GM21529 (cell line): ENCODE measurements around the gene PCMTD2.

ENCODE experiments used
- ATAC-seq: cut with Tn5 transposase; IDR thresholded peaks from one replicate; pipeline ENCODE4 v1.9.1; 2021; ENCODE audit not compliant: unreplicated experiment

The PCMTD2 gene

DNA sequence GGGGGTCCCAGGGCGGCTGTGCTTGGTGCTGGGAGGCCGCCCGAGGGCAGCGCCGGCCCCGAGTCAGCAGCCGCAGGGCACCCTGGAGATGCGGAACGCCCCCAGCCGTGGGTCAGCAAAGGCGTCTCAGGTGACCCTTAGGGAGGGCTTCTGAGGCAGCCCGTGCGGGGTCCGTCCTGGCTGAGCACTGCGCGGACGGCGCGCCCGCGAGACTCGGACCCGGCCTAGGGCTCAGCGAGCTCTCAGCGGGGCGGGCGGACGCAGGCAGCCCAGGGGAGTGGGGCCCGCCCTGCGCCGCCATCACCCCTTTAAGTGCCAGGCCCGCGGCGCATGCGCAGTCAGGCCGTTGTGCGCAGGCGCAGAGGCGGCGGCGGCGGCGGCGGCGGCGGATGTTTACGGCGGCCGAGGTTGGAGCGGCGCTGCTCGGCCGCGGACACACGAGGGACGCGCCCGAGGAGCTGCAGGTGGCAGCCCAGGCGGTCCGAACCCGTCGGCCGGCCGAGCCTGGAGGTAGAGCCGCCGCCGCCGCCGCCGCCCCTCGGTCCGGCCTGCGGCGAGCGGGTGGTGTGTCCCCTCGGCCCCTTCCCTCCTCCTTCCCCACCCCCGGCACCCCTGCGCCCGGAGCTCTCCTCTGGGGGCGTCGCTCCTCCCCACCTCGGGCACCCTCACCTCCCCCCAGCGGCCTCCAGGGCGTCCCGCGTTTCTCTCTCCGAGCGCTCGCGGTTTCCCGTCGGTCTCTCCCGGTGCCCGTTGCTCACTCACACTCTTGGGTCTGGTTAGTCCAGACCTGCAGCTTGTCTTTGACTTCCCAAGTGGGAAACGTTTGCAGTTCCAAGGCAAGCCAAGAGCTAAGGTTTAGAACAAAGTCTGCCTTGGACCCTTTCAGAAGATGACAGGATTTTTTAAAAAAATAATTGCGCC lies at the start of gene PCMTD2:
Gene PCMTD2, plus strand, starts transcription at position 388 of the 921 bp plus-strand sequence. CDS start 4,218 bp downstream, outside the sequence.
- ATAC-seq = peak; percentile 73

GRCh38 chr20:64206614-64207013 lies 48.9 kb upstream of the PCMTD2 start:
- ATAC-seq = no peak

GRCh38 chr20:64207641-64208590 lies 47.6 kb upstream of the PCMTD2 start:
- ATAC-seq = no peak

GRCh38 chr20:64209148-64209547 lies 46.4 kb upstream of the PCMTD2 start:
- no peak for ATAC-seq

GRCh38 chr20:64210656-64211369 lies 44.7 kb upstream of the PCMTD2 start:
- ATAC-seq = no peak

GRCh38 chr20:64211874-64212658 lies 43.5 kb upstream of the PCMTD2 start:
- no peak for ATAC-seq

GRCh38 chr20:64212755-64213154 lies 42.8 kb upstream of the PCMTD2 start:
- no peak for ATAC-seq

- no peak for ATAC-seq
Observed at GRCh38 chr20:64214113-64214512, 41.4 kb upstream of the PCMTD2 start.

DNA sequence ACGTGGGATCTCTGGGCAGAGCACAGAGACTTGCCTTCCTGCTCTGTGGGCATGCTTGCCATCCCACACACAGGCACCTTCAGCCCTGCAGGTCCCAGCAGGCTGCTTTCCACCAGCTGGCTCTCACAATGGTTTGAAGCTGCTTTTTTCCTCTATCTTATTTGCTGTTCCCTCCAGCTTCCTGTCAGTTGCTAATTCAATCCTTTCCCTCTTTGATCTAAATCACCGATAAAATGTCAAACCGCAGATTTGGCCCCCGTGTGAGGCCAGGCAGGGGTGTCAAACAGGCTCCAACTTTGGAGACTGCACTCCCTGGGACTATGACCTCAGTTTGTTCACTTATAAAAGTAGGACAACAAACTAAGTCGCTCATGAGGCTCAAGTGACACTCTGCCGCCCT lies 40.6 kb upstream of the PCMTD2 start:
- ATAC-seq = no peak

DNA sequence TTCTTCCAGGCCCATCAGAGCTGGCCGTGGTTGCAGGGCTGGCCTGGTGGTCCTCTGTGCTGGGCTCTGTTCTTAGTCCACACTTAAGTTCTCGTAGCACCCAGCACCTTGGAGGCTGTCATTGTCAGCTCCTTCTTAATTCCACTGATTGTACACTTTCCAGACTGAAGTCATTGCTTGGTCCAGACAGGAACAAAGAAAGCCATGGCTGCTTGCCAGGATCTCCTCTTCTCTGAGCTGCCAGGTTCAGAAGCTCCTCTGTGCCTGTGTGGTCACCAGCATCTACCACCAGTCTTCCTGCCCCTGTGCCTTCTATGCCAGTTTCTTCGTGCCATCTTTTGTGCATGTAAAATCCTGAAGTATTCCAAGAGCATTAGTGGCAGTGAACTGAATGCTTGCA lies 39.5 kb upstream of the PCMTD2 start:
- no peak for ATAC-seq

DNA sequence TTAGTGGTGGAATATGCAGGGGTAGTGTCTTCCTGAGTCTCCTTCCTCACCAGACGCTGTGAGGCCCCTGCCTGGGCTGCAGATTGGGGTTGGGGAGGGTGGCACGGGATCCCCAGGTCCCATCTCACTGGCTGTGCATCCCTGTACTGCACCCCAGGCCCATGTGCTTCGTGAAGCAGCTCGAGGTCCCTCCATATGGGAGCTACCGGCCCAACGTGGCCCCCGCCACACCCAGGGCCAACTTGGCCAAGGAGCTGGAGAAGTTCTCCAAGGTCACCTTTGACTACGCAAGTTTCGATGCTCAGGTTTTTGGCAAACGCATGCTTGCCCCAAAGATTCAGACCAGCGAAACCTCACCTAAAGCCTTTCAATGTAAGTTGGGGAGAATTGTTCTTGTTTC lies 38.6 kb upstream of the PCMTD2 start:
- ATAC-seq = no peak

DNA sequence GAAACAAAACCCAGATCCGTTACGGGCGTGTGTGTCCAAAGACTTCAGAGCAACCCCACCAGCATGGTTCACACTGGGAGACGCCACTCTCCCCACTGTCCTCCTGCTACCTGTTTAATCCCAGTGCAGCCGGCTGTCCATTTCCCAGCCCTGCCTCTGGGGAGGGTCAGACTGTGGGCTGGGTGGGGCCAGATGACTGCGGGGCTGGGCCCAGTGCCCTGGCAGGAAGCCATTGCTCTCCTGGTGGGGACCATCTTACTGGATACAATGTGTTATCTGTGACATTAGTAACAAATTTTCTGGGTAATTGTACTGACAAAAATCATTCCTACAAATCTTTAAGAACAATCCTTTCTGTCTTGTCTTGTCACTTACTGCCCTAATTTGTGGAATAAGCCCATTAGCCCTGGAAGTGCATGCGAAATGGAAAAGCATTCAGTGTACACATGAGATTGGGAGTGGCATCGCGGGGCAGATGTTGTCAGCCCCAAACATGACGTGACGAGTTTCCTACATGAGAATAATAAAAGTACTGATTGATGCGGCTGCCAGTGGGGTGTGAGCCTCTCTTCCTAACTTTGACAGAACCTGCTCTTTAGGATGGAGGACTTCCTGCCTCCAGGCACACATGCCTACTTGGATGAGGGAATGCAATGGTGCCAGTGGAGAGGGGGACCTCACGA lies 37.9 kb upstream of the PCMTD2 start:
- ATAC-seq = no peak

DNA sequence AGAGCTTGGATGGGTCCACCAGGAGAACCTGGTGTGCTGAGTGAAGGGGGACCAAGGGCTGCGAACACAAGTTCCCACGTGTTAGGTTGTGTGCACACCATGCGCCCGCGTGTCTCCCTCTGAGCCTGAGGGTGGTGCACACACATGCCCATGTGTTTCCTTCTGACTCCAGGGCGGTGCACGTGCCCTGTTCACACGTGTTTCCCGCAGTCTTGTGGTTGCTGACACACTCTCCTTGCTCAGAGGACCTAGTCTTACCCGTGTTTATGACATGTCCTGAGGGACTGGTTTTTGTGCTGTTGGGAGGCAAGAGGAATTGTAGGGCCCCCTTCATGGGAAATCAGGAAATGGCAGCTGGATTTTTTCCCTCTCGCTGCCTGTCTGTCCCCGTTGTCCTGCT lies 36.3 kb upstream of the PCMTD2 start:
- no peak for ATAC-seq

DNA sequence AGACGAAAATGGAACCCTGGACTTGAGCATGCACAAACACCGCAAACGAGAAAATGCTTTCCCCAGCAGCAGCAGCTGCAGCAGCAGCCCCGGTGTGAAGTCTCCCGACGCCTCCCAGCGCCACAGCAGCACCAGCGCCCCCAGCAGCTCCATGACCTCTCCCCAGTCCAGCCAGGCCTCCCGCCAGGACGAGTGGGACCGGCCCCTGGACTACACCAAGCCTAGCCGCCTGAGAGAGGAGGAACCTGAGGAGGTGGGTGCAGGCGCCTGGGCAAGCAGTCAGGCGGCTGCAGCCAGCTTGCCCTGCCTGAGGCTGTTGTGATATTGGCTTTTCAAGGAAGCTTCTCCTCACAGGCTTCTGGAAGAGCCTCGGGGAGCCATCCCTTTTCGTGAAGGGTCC lies 35.8 kb upstream of the PCMTD2 start:
- no peak for ATAC-seq

DNA sequence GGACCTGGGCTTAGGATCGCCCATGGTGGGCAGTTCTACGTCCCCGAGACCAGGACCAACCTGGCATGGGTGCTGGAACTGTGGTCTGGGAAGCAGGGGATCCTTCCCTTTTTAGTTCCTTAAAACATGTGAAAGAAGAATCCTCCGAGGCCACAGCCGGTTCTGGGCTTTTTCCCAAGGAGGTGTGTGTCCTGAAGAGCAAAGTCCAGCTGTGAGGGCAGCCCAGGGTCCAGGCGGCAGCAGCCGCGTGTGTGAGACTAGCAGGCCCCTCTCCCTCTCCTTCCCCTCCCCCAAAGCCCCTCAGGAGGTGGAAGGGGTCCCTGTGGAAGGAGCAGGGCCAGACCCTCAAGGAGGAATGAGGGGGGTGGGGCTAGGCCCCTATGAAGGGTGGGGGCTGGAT lies 35.1 kb upstream of the PCMTD2 start:
- ATAC-seq = no peak

DNA sequence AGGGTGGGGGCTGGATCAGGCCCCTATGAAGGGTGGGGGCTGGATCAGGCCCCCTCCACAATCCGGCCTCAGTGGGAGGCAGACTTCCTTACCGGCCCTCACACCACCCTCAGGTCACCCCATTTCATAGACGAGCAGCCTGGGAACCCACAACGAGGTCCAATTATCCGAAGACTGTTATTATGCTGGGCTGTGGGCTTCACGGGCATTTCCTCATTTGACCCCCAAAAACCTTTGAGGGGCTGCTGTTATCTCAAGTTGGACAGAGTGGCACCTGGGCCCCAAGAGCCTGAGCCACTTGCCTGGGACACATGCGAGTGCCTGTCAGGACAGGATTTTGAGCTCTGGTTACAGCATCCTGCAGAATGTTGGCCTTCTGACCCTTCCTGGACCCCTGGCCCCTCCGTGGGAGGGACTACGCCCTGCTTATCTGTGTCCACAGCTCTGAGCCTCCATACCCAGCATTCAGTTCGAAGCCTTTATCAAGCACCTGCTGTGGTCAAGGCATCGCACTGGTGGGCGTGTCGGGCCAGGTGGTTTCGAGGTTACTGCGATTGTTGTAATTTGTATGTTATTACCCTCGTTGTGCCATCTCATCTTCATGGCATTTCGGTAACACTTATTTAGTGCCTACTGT lies 34.5 kb upstream of the PCMTD2 start:
- no peak for ATAC-seq

- no peak for ATAC-seq
Observed at GRCh38 chr20:64222291-64222735, 33.2 kb upstream of the PCMTD2 start.

DNA sequence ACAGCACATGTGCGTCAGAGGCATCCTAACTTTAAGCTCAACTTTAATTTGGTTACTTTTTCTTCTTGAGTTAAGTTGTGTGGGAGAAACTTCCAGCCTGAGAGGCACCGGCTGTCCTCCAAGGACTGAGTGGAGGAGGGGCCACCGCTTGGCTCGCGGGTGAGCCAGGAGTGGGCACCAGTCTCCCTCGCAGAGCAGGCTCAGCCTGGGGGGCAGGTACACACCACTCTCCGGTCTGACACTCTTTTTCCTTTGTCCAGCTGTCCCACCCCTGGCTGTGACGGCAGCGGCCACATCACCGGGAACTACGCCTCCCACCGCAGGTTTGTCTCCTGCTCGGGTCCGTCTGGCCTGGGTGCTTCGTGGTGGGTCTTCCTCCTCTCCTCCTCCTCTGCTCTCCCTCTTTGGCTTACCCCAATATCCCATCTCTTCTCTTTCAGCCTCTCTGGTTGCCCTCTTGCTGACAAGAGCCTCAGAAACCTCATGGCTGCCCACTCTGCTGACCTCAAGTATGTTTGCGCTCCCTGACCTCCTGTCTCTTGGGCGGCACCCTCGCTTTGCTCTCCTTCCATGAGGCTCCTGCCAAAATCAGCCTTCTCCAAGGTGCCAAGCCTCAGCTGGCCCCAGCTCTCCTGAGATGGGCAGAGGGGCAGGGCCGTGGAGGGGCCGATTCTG lies 32.6 kb upstream of the PCMTD2 start:
- ATAC-seq = no peak
